SK-N-SH (cell line): ENCODE results near the gene GPR3. TPM values are rescaled to one million over a fixed set of nuclear protein-coding genes. Genes with fewer than 3 reads are reported as not detected.

Experiments used
- CTCF ChIA-PET: fragments of 300-600, 350-600 bp; formaldehyde crosslinking; extraction: SDS; loops from one replicate; lab custom pipeline; 2021; lab: Yijun Ruan, JAX
- POLR2A ChIA-PET: fragments of 350-600 bp; sonication (Branson Sonifier 250); formaldehyde crosslinking; extraction: SDS; loops from one replicate; lab custom pipeline; 2020; ENCODE audit warnings: antibody characterized with exemption, inconsistent platforms; lab: Yijun Ruan, JAX
- DNase-seq: peaks from one replicate; pipeline ENCODE4 v3.0.0; 2012
- H2AFZ ChIP-seq: fragments of 200-600 bp; sonication (generic); 2 replicates; pipeline ENCODE4 v1.8.1; 2016; ENCODE audit warnings: antibody characterized with exemption, mild to moderate bottlenecking, low read depth
- H3F3A ChIP-seq: fragments of 200-600 bp; sonication (generic); replicated peaks from 2 replicates; pipeline ENCODE3; 2016; ENCODE audit warnings: antibody characterized with exemption, mild to moderate bottlenecking; ENCODE audit not compliant: insufficient read depth
- H3K27ac ChIP-seq, 2 experiments: fragments of 200-500 bp in 1 of 2; fragments of 200-600 bp in 1 of 2; sonication (Bioruptor generic) in 1 of 2; sonication (generic), shearing (Covaris generic) in 1 of 2; 2 replicates each; pipeline versions ENCODE4 v1.5.1 to v1.6.1; 2014 to 2016; ENCODE audit warnings: low read depth in 2 of 2, inconsistent platforms in 1 of 2, low read length in 1 of 2, mild to moderate bottlenecking in 1 of 2, mixed read lengths in 1 of 2
- H3K27me3 ChIP-seq: fragments of 200-600 bp; sonication (generic), shearing (Covaris generic); 2 replicates; pipeline ENCODE4 v1.6.1; 2016; ENCODE audit warnings: mixed run types; ENCODE audit not compliant: insufficient read depth
- H3K36me3 ChIP-seq, 2 experiments: fragments of 200-500 bp in 1 of 2; fragments of 200-600 bp in 1 of 2; sonication (Bioruptor generic) in 1 of 2; sonication (generic) in 1 of 2; replicated peaks in 1 of 2; 2 replicates each; pipeline versions ENCODE3 to v1.5.1; 2014 to 2016; ENCODE audit warnings: low read length in 1 of 2, mild to moderate bottlenecking in 1 of 2; ENCODE audit not compliant: insufficient read depth in 2 of 2, control insufficient read depth in 1 of 2
- H3K4me1 ChIP-seq, 2 experiments: fragments of 200-500 bp in 1 of 2; fragments of 200-600 bp in 1 of 2; sonication (Bioruptor generic) in 1 of 2; sonication (generic), shearing (Covaris generic) in 1 of 2; 2 replicates each; pipeline versions ENCODE4 v1.5.1 to v1.6.1; 2014 to 2016; ENCODE audit warnings: low read depth in 1 of 2, low read length in 1 of 2, mixed run types in 1 of 2; ENCODE audit not compliant: insufficient read depth in 2 of 2, control insufficient read depth in 1 of 2
- H3K4me2 ChIP-seq: fragments of 200-600 bp; sonication (generic), shearing (Covaris generic); 2 replicates; pipeline ENCODE4 v1.6.1; 2017; ENCODE audit warnings: mixed run types
- H3K4me3 ChIP-seq, 2 experiments: fragments of 200-500 bp in 1 of 2; fragments of 200-600 bp in 1 of 2; sonication (Bioruptor generic) in 1 of 2; sonication (generic), shearing (Covaris generic) in 1 of 2; 2 replicates each; pipeline versions ENCODE4 v1.5.1 to v1.8.1; 2014 to 2016; ENCODE audit warnings: low read depth in 2 of 2, inconsistent platforms in 1 of 2, low read length in 1 of 2, mild to moderate bottlenecking in 1 of 2, mixed read lengths in 1 of 2, moderate library complexity in 1 of 2
- H3K79me2 ChIP-seq: fragments of 200-600 bp; sonication (generic); 2 replicates; pipeline ENCODE4 v1.8.1; 2017; ENCODE audit warnings: mild to moderate bottlenecking; ENCODE audit not compliant: insufficient read depth
- H3K9ac ChIP-seq: fragments of 200-600 bp; sonication (generic); 2 replicates; pipeline ENCODE4 v1.6.1; 2017; ENCODE audit warnings: mixed run types
- H3K9me2 ChIP-seq: fragments of 200-600 bp; sonication (generic); 2 replicates; pipeline ENCODE4 v1.6.1; 2017; ENCODE audit warnings: mixed run types
- H3K9me3 ChIP-seq: fragments of 200-600 bp; sonication (generic); 2 replicates; pipeline ENCODE4 v1.6.1; 2017; ENCODE audit warnings: mixed run types, mild to moderate bottlenecking, moderate library complexity
- H4K20me1 ChIP-seq: fragments of 200-600 bp; sonication (generic); 2 replicates; pipeline ENCODE4 v1.6.1; 2017; ENCODE audit warnings: mild to moderate bottlenecking, mixed run types; ENCODE audit not compliant: insufficient read depth
- CHD2 ChIP-seq: fragments of 150-350 bp; IDR thresholded peaks from 2 replicates; pipeline ENCODE4 v1.6.1; 2018; ENCODE audit warnings: low read length; ENCODE audit not compliant: partially characterized antibody
- EZH2phosphoT487 ChIP-seq: fragments of 200-600 bp; sonication (generic); IDR thresholded peaks from 2 replicates; pipeline ENCODE4 v1.6.1; 2017; ENCODE audit warnings: low read depth, mixed run types, mild to moderate bottlenecking, antibody characterized with exemption, moderate library complexity, borderline replicate concordance
- GABPA ChIP-seq: IDR thresholded peaks from 2 replicates; pipeline ENCODE4 v1.4.0; 2012; ENCODE audit warnings: low read depth, mild to moderate bottlenecking
- IRF3 ChIP-seq: fragments of 150-350 bp; IDR thresholded peaks from 2 replicates; pipeline ENCODE4 v1.6.1; 2016; ENCODE audit warnings: mild to moderate bottlenecking, low read depth, low read length
- JUND ChIP-seq: IDR thresholded peaks from 2 replicates; pipeline ENCODE4 v1.4.0; 2012
- NFIC ChIP-seq: IDR thresholded peaks from 2 replicates; pipeline ENCODE4 v1.4.0; 2012; ENCODE audit warnings: borderline replicate concordance
- NRF1 ChIP-seq: IDR thresholded peaks from 2 replicates; pipeline ENCODE4 v1.6.1; 2012; ENCODE audit warnings: low read depth, mild to moderate bottlenecking, low read length
- RAD21 ChIP-seq: IDR thresholded peaks from 2 replicates; pipeline ENCODE4 v1.6.1; 2012; ENCODE audit warnings: mild to moderate bottlenecking, low read length
- REST ChIP-seq: IDR thresholded peaks from 2 replicates; pipeline ENCODE4 v1.6.1; 2012; ENCODE audit warnings: mild to moderate bottlenecking, low read depth, low read length, moderate library complexity
- SIN3A ChIP-seq: IDR thresholded peaks from 2 replicates; pipeline ENCODE4 v1.6.1; 2012; ENCODE audit warnings: low read depth, mild to moderate bottlenecking, low read length, moderate library complexity, borderline replicate concordance
- SMC3 ChIP-seq: IDR thresholded peaks from 2 replicates; pipeline ENCODE4 v1.6.1; 2012; ENCODE audit warnings: low read depth, low read length, improper control_type of control experiment
- TAF1 ChIP-seq: IDR thresholded peaks from 2 replicates; pipeline ENCODE4 v1.6.1; 2012; ENCODE audit warnings: low read depth, mild to moderate bottlenecking, low read length, moderate library complexity, borderline replicate concordance
- TEAD4 ChIP-seq: IDR thresholded peaks from 2 replicates; pipeline ENCODE4 v1.4.0; 2012; ENCODE audit warnings: mild to moderate bottlenecking, borderline replicate concordance; ENCODE audit not compliant: insufficient read depth
- USF1 ChIP-seq: IDR thresholded peaks from 2 replicates; pipeline ENCODE4 v1.4.0; 2012; ENCODE audit warnings: low read depth, borderline replicate concordance
- USF2 ChIP-seq: fragments of 150-350 bp; IDR thresholded peaks from 2 replicates; pipeline ENCODE4 v1.6.1; 2017; ENCODE audit warnings: antibody characterized with exemption, low read length, low read depth, borderline replicate concordance
- whole genome bisulfite sequencing: methylation state at CpG from one replicate; pipeline ENCODE4 v1.1.6; 2017; ENCODE audit warnings: low lambda C conversion rate; 5-methylcytosine and 5-hydroxymethylcytosine counted together
- polyA plus RNA-seq, 3 experiments: library from polyadenylated mRNA; depleted of rRNA; stranded (reverse); fragments of >200 nt; gene quantifications; 2 replicates each; pipeline ENCODE4 v1.2.3, GENCODE V29; 2012

The GPR3 gene
- polyA plus RNA-seq, 1 of the 3 experiments (the other 2 are of a cell fraction), result 6.0 TPM

- H2AFZ ChIP-seq, result no peak within 1 kb of the TSS
- POLR2A ChIA-PET, result no interaction called here
- H3K9ac ChIP-seq, result no peak within 1 kb of the TSS
- TF ChIP-seq SMC3, result no peak
- no peak for TF ChIP-seq NFIC
- TF ChIP-seq CHD2, result no peak
- no peak for TF ChIP-seq EZH2phosphoT487
- no peak for TF ChIP-seq JUND
- no peak for TF ChIP-seq USF2
- TF ChIP-seq TAF1, result no peak
- TF ChIP-seq SIN3A, result no peak
- TF ChIP-seq RAD21, result no peak
- TF ChIP-seq TEAD4, result no peak
- no peak for TF ChIP-seq GABPA
- no peak for TF ChIP-seq NRF1
- TF ChIP-seq USF1, result no peak
- no peak for TF ChIP-seq REST
- no peak for TF ChIP-seq IRF3
- no peaks in the 10 kb centered on the region for H3K27me3 ChIP-seq
- no peaks in the 10 kb centered on the region for H3K4me1 ChIP-seq
- no peaks in the 10 kb centered on the region for H3K36me3 ChIP-seq
- H3K79me2 ChIP-seq, result no peaks in the 10 kb centered on the region
- H3F3A ChIP-seq, result no peaks in the 10 kb centered on the region
- 56% methylated on average over 4 of the region's 4 CpGs for WGBS
- no peak within 1 kb of the TSS for H3K4me3 ChIP-seq
- CTCF ChIA-PET, result interaction anchor here (0.6 to 2.0 kb wide), 5 partner anchors 8 to 74 kb away, joined by 3 to 7 read pairs (median 4); no protein-coding TSS in a partner anchor
- no peak within 1 kb of the TSS for H3K27ac ChIP-seq
- DNase-seq, result no peak
- H4K20me1 ChIP-seq, result no peaks in the 10 kb centered on the region
- no peaks in the 10 kb centered on the region for H3K9me3 ChIP-seq
- H3K9me2 ChIP-seq, result no peaks in the 10 kb centered on the region
- no peak within 1 kb of the TSS for H3K4me2 ChIP-seq
Observed at GRCh38 chr1:27374362-27375086, 17.9 kb upstream of the GPR3 start, which contains the start of gene FCN3. Gene FCN3, minus strand, starts transcription at chr1:27374824. Its CDS starts 6 bp downstream, at chr1:27374818.
